Mesothelial cell of epicardium (in vitro differentiated cells): ENCODE data around the gene ZNF518A. TPM values are rescaled to one million over a fixed set of nuclear protein-coding genes. Genes with fewer than 3 reads are reported as not detected.

ENCODE experiments used
- DNase-seq, 2 experiments: peaks; one replicate each; pipeline ENCODE4 v3.0.0; 2021; ENCODE audit warnings: low spot score in 2 of 2; ENCODE audit not compliant: unreplicated experiment in 2 of 2
- H3K27ac Mint-ChIP-seq: 2 replicates; pipeline ENCODE4 v1.8.0; 2021; ENCODE audit warnings: mixed read lengths
- H3K27me3 Mint-ChIP-seq: 2 replicates; pipeline ENCODE4 v1.8.0; 2021; ENCODE audit warnings: low read depth, mixed read lengths
- H3K36me3 Mint-ChIP-seq: 2 replicates; pipeline ENCODE4 v1.8.0; 2021; ENCODE audit warnings: mixed read lengths
- H3K4me1 Mint-ChIP-seq: 2 replicates; pipeline ENCODE4 v1.8.0; 2021; ENCODE audit warnings: mixed read lengths
- H3K4me3 Mint-ChIP-seq: 2 replicates; pipeline ENCODE4 v1.8.0; 2021; ENCODE audit warnings: mild to moderate bottlenecking, moderate library complexity, mixed read lengths
- H3K9me3 Mint-ChIP-seq: 2 replicates; pipeline ENCODE4 v1.8.0; 2021; ENCODE audit warnings: mixed read lengths
- CTCF ChIP-seq: fragments of 200-600 bp; sonication (generic); IDR thresholded peaks from one replicate; pipeline ENCODE4 v1.5.0; 2021; ENCODE audit warnings: antibody characterized with exemption; ENCODE audit not compliant: unreplicated experiment
- total RNA-seq: library from RNA; stranded (reverse); gene quantifications from 3 replicates; pipeline ENCODE4 v1.2.1, GENCODE V29; 2021

The ZNF518A gene
- total RNA-seq, 1 donor from 2014 or later: 41.0 TPM

- Mint-ChIP-seq H3K4me3 (no peak overlapping the region), H3K36me3 (peaks cover 53% of the 10 kb centered on the region), H3K4me1 (no peaks in the 10 kb centered on the region), H3K27me3 (no peaks in the 10 kb centered on the region), H3K27ac (no peak overlapping the region), H3K9me3 (peaks cover 47% of the 10 kb centered on the region)
- no peak for TF ChIP-seq CTCF
- no peak for DNase-seq
These were observed 35.6 kb downstream of the ZNF518A start for GRCh38 chr10:96165726-96166125.

- Mint-ChIP-seq H3K4me3 (no peak overlapping the region), H3K27me3 (no peaks in the 10 kb centered on the region), H3K27ac (no peak overlapping the region), H3K4me1 (no peaks in the 10 kb centered on the region), H3K36me3 (peaks cover 45% of the 10 kb centered on the region), H3K9me3 (peaks cover 62% of the 10 kb centered on the region)
- TF ChIP-seq CTCF: no peak
- no peak for DNase-seq
These were observed 38.4 kb downstream of the ZNF518A start for GRCh38 chr10:96168546-96168945.

GRCh38 chr10:96170230-96170629, 40.1 kb downstream of the ZNF518A start:
- Mint-ChIP-seq H3K9me3 (peaks cover 78% of the 10 kb centered on the region), H3K36me3 (peaks cover 35% of the 10 kb centered on the region), H3K27ac (no peak overlapping the region), H3K4me3 (no peak overlapping the region), H3K4me1 (no peaks in the 10 kb centered on the region), H3K27me3 (no peaks in the 10 kb centered on the region)
- DNase-seq: no peak
- TF ChIP-seq CTCF: no peak

- Mint-ChIP-seq H3K9me3 (peaks cover 74% of the 10 kb centered on the region), H3K4me1 (no peaks in the 10 kb centered on the region), H3K27ac (no peak overlapping the region), H3K4me3 (no peak overlapping the region), H3K27me3 (no peaks in the 10 kb centered on the region), H3K36me3 (peaks cover 17% of the 10 kb centered on the region)
- DNase-seq: no peak
- TF ChIP-seq CTCF: no peak
These were observed 42.6 kb downstream of the ZNF518A start for GRCh38 chr10:96172666-96173065.

GRCh38 chr10:96176985-96177384, 46.9 kb downstream of the ZNF518A start:
- H3K4me1 Mint-ChIP-seq: no peaks in the 10 kb centered on the region
- H3K36me3 Mint-ChIP-seq: peaks cover 1% of the 10 kb centered on the region
- no peaks in the 10 kb centered on the region for H3K27me3 Mint-ChIP-seq
- no peak overlapping the region for H3K4me3 Mint-ChIP-seq
- TF ChIP-seq CTCF: no peak
- H3K27ac Mint-ChIP-seq: no peak overlapping the region
- peaks cover 63% of the 10 kb centered on the region for H3K9me3 Mint-ChIP-seq
- no peak for DNase-seq

- no peak for DNase-seq
- H3K36me3 Mint-ChIP-seq: peaks cover 7% of the 10 kb centered on the region
- no peak overlapping the region for H3K27ac Mint-ChIP-seq
- H3K4me3 Mint-ChIP-seq: no peak overlapping the region
- H3K9me3 Mint-ChIP-seq: peaks cover 43% of the 10 kb centered on the region
- no peak for TF ChIP-seq CTCF
- H3K4me1 Mint-ChIP-seq: no peaks in the 10 kb centered on the region
- no peaks in the 10 kb centered on the region for H3K27me3 Mint-ChIP-seq
These were observed 58.3 kb downstream of the ZNF518A start for GRCh38 chr10:96188421-96188820.
